IMR-90 (cell line): ENCODE data around the gene EFCAB5.

Source experiments
- CTCF ChIP-seq: conservative IDR thresholded peaks from 2 replicates; pipeline ENCODE4 v1.5.1; 2012; ENCODE audit warnings: mild to moderate bottlenecking, low read depth, low read length, improper control_type of control experiment
- MXI1 ChIP-seq: IDR thresholded peaks from 2 replicates; pipeline ENCODE4 v1.6.1; 2012; ENCODE audit warnings: low read depth, mild to moderate bottlenecking, low read length, moderate library complexity, borderline replicate concordance
- POLR2A ChIP-seq: IDR thresholded peaks from 2 replicates; pipeline ENCODE4 v1.6.1; 2012; ENCODE audit warnings: mild to moderate bottlenecking, low read depth, low read length

DNA sequence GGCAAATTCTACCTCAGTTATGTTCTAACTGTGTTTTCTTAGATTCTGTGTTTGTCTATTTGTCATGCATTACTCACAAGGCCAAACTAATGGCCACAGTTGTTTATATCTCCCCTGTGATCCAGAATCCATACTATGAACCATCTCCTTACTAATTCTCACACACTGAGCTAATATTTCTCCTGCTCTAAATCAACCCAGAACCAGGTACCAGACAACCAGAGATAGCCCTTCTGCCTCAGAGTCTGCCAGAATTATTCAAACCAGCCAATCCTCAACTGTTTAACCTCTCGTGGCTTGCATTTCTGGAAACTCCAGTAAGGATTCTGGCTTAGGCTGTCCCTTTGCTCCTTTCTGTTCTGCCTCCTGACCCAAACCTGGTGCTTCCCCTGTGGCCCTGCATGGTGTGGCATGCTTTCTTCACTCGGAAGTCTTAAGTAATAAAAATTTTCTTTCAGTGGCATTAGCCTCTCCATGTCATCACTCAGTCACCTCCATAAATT lies 59.4 kb downstream of the EFCAB5 start:
- TF ChIP-seq MXI1 (no peak), POLR2A (no peak), CTCF (no peak)
